Chondrocyte (in vitro differentiated cells): Measurements from ENCODE around the gene KCNIP2. TPM values are rescaled to one million over a fixed set of nuclear protein-coding genes. Genes with fewer than 3 reads are reported as not detected.

ENCODE experiments used
- DNase-seq: peaks from one replicate; pipeline ENCODE4 v3.0.0; 2021; ENCODE audit warnings: mixed read lengths, low spot score
- H3K27ac Mint-ChIP-seq: one replicate; pipeline ENCODE4 v1.8.0; 2021; ENCODE audit warnings: mild to moderate bottlenecking, moderate library complexity, mixed read lengths; ENCODE audit not compliant: unreplicated experiment
- H3K27me3 Mint-ChIP-seq: 2 replicates; pipeline ENCODE4 v1.8.0; 2021; ENCODE audit warnings: low read depth, mixed read lengths
- H3K36me3 Mint-ChIP-seq: 2 replicates; pipeline ENCODE4 v1.8.0; 2021; ENCODE audit warnings: low read depth, mixed read lengths
- H3K4me1 Mint-ChIP-seq: 2 replicates; pipeline ENCODE4 v1.8.0; 2021; ENCODE audit warnings: low read depth, mild to moderate bottlenecking, mixed read lengths
- H3K4me3 Mint-ChIP-seq: one replicate; pipeline ENCODE4 v1.8.0; 2021; ENCODE audit warnings: mild to moderate bottlenecking, moderate library complexity, mixed read lengths; ENCODE audit not compliant: unreplicated experiment
- H3K9me3 Mint-ChIP-seq: 2 replicates; pipeline ENCODE4 v1.8.0; 2021; ENCODE audit warnings: low read depth, mixed read lengths
- total RNA-seq: library from RNA; stranded (reverse); gene quantifications from 3 replicates; pipeline ENCODE4 v1.2.1, GENCODE V29; 2021
- TF ChIP-seq, protein P1 (sequence below): fragments of 200-600 bp; sonication (generic); IDR thresholded peaks from 2 replicates; pipeline ENCODE4 v1.5.0; 2021; ENCODE audit warnings: antibody characterized with exemption, mild to moderate bottlenecking, moderate library complexity

The KCNIP2 gene
- total RNA-seq, 1 donor from 2014 or later = 1.9 TPM

DNA sequence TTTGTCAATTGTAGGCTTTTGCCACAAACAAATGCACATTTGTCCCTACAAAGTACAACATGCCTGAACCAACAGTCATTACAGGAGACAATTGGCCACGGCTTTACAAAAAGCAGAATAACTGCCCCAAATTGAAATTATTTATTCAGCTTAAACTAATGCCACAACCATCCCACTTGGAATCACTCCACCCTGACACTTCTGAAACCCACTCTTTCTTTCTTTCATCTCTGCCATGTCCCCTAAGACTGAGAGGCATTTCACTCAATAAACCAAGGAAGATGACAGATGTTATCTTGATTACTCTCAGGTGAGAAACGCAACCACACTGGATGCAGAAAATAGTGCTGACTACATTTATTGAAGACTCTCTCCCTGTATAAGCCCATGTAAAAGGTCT is 57.8 kb downstream of the KCNIP2 start:
- Mint-ChIP-seq H3K4me3 (no peak overlapping the region), H3K9me3 (no peaks in the 10 kb centered on the region), H3K27me3 (no peaks in the 10 kb centered on the region), H3K27ac (no peak overlapping the region), H3K4me1 (peaks cover 34% of the 10 kb centered on the region), H3K36me3 (peaks cover 16% of the 10 kb centered on the region)
- DNase-seq = no peak
- TF ChIP-seq, protein P1, sequence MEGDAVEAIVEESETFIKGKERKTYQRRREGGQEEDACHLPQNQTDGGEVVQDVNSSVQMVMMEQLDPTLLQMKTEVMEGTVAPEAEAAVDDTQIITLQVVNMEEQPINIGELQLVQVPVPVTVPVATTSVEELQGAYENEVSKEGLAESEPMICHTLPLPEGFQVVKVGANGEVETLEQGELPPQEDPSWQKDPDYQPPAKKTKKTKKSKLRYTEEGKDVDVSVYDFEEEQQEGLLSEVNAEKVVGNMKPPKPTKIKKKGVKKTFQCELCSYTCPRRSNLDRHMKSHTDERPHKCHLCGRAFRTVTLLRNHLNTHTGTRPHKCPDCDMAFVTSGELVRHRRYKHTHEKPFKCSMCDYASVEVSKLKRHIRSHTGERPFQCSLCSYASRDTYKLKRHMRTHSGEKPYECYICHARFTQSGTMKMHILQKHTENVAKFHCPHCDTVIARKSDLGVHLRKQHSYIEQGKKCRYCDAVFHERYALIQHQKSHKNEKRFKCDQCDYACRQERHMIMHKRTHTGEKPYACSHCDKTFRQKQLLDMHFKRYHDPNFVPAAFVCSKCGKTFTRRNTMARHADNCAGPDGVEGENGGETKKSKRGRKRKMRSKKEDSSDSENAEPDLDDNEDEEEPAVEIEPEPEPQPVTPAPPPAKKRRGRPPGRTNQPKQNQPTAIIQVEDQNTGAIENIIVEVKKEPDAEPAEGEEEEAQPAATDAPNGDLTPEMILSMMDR = no peak

DNA sequence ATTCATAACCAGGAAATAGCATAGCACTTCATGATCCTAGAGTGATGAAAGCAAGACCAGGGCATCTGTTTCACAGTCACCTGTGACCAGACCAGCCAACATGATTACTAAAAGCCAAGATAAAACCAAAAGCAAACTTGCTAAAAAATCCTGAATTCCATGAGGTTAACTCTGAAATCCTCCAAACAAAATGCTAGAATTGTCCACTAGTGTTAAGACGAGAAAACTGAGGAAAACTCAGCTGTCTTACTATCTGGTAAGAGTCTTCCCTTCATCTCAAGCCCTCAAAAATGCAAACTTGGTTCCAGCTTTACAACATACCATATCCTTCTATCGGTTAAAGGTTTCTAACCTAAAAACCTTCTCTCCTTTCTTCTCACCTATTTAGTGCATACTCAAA is 59.0 kb downstream of the KCNIP2 start:
- peaks cover 40% of the 10 kb centered on the region for H3K4me1 Mint-ChIP-seq
- no peaks in the 10 kb centered on the region for H3K27me3 Mint-ChIP-seq
- H3K4me3 Mint-ChIP-seq = no peak overlapping the region
- DNase-seq = no peak
- H3K36me3 Mint-ChIP-seq = peaks cover 13% of the 10 kb centered on the region
- TF ChIP-seq, protein P1 = no peak
- peak overlapping the region; percentile 94 for H3K27ac Mint-ChIP-seq
- H3K9me3 Mint-ChIP-seq = no peaks in the 10 kb centered on the region

DNA sequence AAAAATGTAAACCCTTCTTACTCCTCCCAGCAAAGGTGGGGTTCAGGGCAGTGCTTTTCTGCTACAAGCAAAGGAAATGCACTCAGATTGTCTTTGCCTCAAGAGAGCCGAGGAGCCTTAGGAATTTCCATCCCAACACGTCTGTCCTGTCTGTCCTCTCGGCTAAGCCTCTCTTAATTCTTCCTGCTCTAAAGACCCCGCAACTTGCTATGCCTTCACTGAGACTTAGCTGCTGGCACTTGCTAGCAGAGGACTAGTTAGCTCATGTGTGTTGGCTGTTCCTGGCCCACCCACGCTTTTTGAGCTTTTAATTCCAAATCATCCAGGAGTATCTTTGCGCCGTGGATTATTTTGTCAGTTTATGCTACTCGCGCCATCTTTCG is 59.9 kb downstream of the KCNIP2 start:
- Mint-ChIP-seq H3K27ac (peak overlapping the region; percentile 94), H3K4me1 (peaks cover 47% of the 10 kb centered on the region), H3K36me3 (peaks cover 14% of the 10 kb centered on the region), H3K9me3 (no peaks in the 10 kb centered on the region), H3K27me3 (peaks cover 5% of the 10 kb centered on the region), H3K4me3 (peak overlapping the region; percentile 98)
- TF ChIP-seq, protein P1 = no peak
- DNase-seq = no peak

DNA sequence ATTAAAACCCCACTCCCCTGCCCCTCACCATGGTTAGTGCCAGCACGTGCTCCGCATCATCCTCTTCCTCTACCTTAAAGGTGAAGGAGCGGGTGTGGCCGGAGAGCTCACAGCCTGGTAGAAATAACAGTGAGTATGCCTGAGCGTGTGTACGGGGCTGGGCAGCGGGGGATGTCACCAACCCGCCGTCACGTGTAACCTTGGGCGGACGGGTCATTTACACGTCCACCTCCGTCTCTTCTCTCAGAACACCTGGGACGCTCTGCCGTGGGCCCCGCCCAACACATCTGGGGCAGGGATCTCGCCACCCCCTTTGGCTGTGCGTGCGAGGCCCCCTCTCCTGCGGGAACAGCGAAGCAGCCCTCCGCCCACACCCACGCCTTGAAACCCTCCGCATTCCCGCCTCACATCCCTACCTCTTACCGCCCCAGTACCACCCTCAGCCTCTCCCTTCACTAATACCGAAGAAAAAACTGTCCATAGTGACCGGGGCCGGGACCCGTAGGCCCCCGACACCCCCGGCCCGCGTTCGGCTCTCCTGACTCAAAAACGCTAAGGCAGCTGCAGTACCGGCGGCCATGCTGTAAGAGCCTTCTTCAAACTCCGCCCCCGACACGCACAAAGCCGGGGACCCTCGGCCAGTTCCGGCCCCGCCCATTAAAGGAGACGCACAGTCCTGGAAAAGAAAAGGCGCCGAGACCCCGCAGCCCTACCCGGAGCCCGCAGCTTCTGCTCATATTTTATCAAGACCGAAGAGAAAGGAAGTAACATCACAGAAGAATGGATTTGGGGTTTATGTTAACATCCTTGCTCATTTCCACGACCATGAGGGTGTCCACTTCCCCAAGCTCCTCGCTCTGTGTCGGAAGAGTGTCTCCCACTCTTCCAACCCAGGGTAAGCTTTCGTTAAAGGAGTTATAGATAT is 60.5 kb downstream of the KCNIP2 start, which contains the start of gene NPM3:
Gene NPM3 (minus strand): TSS at position 636 of the 925 bp plus-strand sequence. CDS start 56 bp downstream, at position 580.
- Mint-ChIP-seq H3K27me3 (peaks cover 7% of the 10 kb centered on the region), H3K4me3 (peak within 1 kb of the TSS; percentile 98), H3K36me3 (peaks cover 15% of the 10 kb centered on the region), H3K9me3 (no peaks in the 10 kb centered on the region), H3K27ac (peak within 1 kb of the TSS; percentile 94), H3K4me1 (peaks cover 48% of the 10 kb centered on the region)
- TF ChIP-seq, protein P1 = no peak
- DNase-seq = no peak

DNA sequence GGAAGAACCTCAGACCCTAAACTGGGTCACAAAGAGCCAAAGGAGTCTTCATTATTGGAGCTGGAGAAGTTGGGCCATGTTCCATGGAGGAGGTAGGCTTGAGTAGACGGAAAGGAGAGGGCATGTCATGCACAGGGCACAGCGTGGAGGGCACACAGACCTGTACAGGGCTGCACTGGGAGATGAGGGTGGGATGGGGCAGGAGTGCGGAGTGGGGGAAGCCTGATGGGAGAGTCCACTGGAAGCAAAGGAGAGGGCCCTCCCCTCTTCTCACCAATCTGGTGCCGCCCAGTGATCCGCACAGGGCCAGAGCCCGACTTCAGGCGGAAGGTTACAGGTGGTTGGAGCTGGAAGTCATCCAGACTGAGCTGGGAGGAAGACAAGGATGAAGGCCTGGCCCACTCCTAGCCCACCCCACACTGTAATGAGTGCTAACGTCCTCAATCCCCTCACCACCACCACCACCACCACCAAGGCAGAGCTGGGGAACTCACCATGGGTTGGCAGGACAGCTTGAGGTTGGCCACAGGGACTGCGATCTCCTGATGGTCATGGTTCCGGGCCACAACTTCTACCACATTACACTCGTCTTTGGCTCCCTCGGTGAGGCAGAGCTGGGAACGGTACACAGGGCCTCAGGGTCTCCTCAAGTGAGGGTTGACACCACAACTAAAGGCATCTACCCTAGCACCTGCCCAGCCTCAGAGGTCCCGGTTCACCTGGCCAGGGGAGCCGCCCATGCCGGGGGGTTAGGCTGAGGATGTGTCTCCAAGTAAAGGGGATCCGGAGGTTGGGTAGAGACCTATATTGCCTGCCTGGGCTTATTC is 61.4 kb downstream of the KCNIP2 start:
- H3K4me1 Mint-ChIP-seq = peaks cover 48% of the 10 kb centered on the region
- H3K27ac Mint-ChIP-seq = peak overlapping the region; percentile 94
- peaks cover 15% of the 10 kb centered on the region for H3K27me3 Mint-ChIP-seq
- no peaks in the 10 kb centered on the region for H3K9me3 Mint-ChIP-seq
- TF ChIP-seq, protein P1 = no peak
- peaks cover 15% of the 10 kb centered on the region for H3K36me3 Mint-ChIP-seq
- H3K4me3 Mint-ChIP-seq = peak overlapping the region; percentile 98
- DNase-seq = no peak
